HEK293 (cell line): ENCODE results near the gene GNLY.

Source experiments
- CTCF ChIA-PET: fragments of 350-600 bp; formaldehyde crosslinking; extraction: SDS; loops from one replicate; lab custom pipeline; 2021; ENCODE audit warnings: antibody characterized with exemption; lab: Yijun Ruan, JAX
- POLR2A ChIA-PET: fragments of 300-600 bp; formaldehyde crosslinking; extraction: SDS; loops from one replicate; lab custom pipeline; 2020; ENCODE audit warnings: antibody characterized with exemption, inconsistent platforms; lab: Yijun Ruan, JAX
- H3K27ac ChIP-seq: fragments of 200-500 bp; sonication (Bioruptor generic); 2 replicates; pipeline ENCODE4 v1.5.1; 2014; ENCODE audit warnings: low read depth, low read length, control low read depth, inconsistent platforms; ENCODE audit errors: extremely low read depth
- H3K36me3 ChIP-seq, 2 experiments: fragments of 200-500 bp in 1 of 2; sonication (Bioruptor generic) in 1 of 2; 1 replicate in 1 of 2; 2 replicates in 1 of 2; pipeline ENCODE4 v1.5.1; 2014 to 2017; ENCODE audit warnings: inconsistent platforms in 2 of 2, low read length in 2 of 2; ENCODE audit not compliant: control insufficient read depth in 2 of 2, insufficient read depth in 1 of 2
- H3K4me1 ChIP-seq: fragments of 200-500 bp; sonication (Bioruptor generic); 2 replicates; pipeline ENCODE4 v1.5.1; 2014; ENCODE audit warnings: mild to moderate bottlenecking, low read length, inconsistent platforms; ENCODE audit not compliant: control insufficient read depth, insufficient read depth
- H3K4me3 ChIP-seq: 2 replicates; pipeline ENCODE4 v1.5.1; 2011; ENCODE audit warnings: low read depth, mild to moderate bottlenecking, control low read depth, low read length, moderate library complexity
- H3K9me3 ChIP-seq: fragments of 200-500 bp; sonication (Bioruptor generic); 2 replicates; pipeline ENCODE4 v1.5.1; 2014; ENCODE audit warnings: low read depth, low read length, inconsistent platforms; ENCODE audit not compliant: control insufficient read depth, insufficient read depth
- IKZF3 ChIP-seq: fragments of 450-650 bp; IDR thresholded peaks from 2 replicates; pipeline ENCODE4 v1.5.0; 2018; ENCODE audit warnings: missing biosample characterization, mild to moderate bottlenecking, missing genetic modification characterization, moderate library complexity
- SP3 ChIP-seq: fragments of 450-650 bp; formaldehyde crosslinking; IDR thresholded peaks from 2 replicates; pipeline ENCODE4 v1.5.1; 2016; ENCODE audit warnings: missing biosample characterization, missing genetic modification characterization
- ZNF169 ChIP-seq: fragments of 450-650 bp; formaldehyde crosslinking; IDR thresholded peaks from 2 replicates; pipeline ENCODE4 v1.5.1; 2016; ENCODE audit warnings: missing biosample characterization, missing genetic modification characterization
- ZNF223 ChIP-seq: fragments of 450-650 bp; formaldehyde crosslinking; IDR thresholded peaks from 2 replicates; pipeline ENCODE4 v1.5.1; 2016; ENCODE audit warnings: missing biosample characterization, missing genetic modification characterization
- ZNF248 ChIP-seq: fragments of 450-650 bp; formaldehyde crosslinking; IDR thresholded peaks from 2 replicates; pipeline ENCODE4 v1.5.1; 2017; ENCODE audit warnings: missing biosample characterization, missing genetic modification characterization
- ZNF324 ChIP-seq: fragments of 450-650 bp; formaldehyde crosslinking; IDR thresholded peaks from 2 replicates; pipeline ENCODE4 v1.5.1; 2016; ENCODE audit warnings: missing biosample characterization, missing genetic modification characterization
- ZNF335 ChIP-seq: fragments of 450-650 bp; formaldehyde crosslinking; conservative IDR thresholded peaks from 2 replicates; pipeline ENCODE4 v1.5.1; 2016; ENCODE audit warnings: missing biosample characterization, missing genetic modification characterization
- ZNF37A ChIP-seq: fragments of 450-650 bp; IDR thresholded peaks from 2 replicates; pipeline ENCODE4 v1.5.1; 2018; ENCODE audit warnings: missing biosample characterization, missing genetic modification characterization
- ZNF423 ChIP-seq: fragments of 450-650 bp; formaldehyde crosslinking; IDR thresholded peaks from 2 replicates; pipeline ENCODE4 v1.5.1; 2016; ENCODE audit warnings: missing biosample characterization, missing genetic modification characterization
- ZNF426 ChIP-seq: fragments of 450-650 bp; formaldehyde crosslinking; IDR thresholded peaks from 2 replicates; pipeline ENCODE4 v1.5.1; 2017; ENCODE audit warnings: missing biosample characterization, missing genetic modification characterization, mild to moderate bottlenecking, inconsistent platforms, moderate library complexity
- ZNF558 ChIP-seq: fragments of 450-650 bp; formaldehyde crosslinking; IDR thresholded peaks from 2 replicates; pipeline ENCODE4 v1.5.1; 2016; ENCODE audit warnings: missing biosample characterization, missing genetic modification characterization
- ZNF623 ChIP-seq: fragments of 450-650 bp; formaldehyde crosslinking; IDR thresholded peaks from 2 replicates; pipeline ENCODE4 v1.5.1; 2016; ENCODE audit warnings: missing biosample characterization, missing genetic modification characterization
- ZNF701 ChIP-seq: fragments of 450-650 bp; formaldehyde crosslinking; IDR thresholded peaks from 2 replicates; pipeline ENCODE4 v1.5.1; 2016; ENCODE audit warnings: missing biosample characterization, missing genetic modification characterization
- TF ChIP-seq, protein P1 (sequence below): fragments of 450-650 bp; formaldehyde crosslinking; IDR thresholded peaks from 2 replicates; pipeline ENCODE4 v1.5.1; 2016; ENCODE audit warnings: missing biosample characterization, missing genetic modification characterization, low read depth
- TF ChIP-seq, protein P2 (sequence below): fragments of 450-650 bp; formaldehyde crosslinking; IDR thresholded peaks from 2 replicates; pipeline ENCODE4 v1.5.1; 2016; ENCODE audit warnings: missing biosample characterization, missing genetic modification characterization
- TF ChIP-seq, protein P3 (sequence below): fragments of 450-650 bp; formaldehyde crosslinking; IDR thresholded peaks from 2 replicates; pipeline ENCODE4 v1.5.1; 2016; ENCODE audit warnings: missing biosample characterization, missing genetic modification characterization
- TF ChIP-seq, protein P4 (sequence below): fragments of 450-650 bp; formaldehyde crosslinking; IDR thresholded peaks from 2 replicates; pipeline ENCODE4 v1.5.1; 2016; ENCODE audit warnings: missing biosample characterization, missing genetic modification characterization
- TF ChIP-seq, protein P5 (sequence below): fragments of 450-650 bp; formaldehyde crosslinking; conservative IDR thresholded peaks from 2 replicates; pipeline ENCODE4 v1.5.1; 2016; ENCODE audit warnings: low read depth, missing biosample characterization, missing genetic modification characterization

GNLY gene

DNA sequence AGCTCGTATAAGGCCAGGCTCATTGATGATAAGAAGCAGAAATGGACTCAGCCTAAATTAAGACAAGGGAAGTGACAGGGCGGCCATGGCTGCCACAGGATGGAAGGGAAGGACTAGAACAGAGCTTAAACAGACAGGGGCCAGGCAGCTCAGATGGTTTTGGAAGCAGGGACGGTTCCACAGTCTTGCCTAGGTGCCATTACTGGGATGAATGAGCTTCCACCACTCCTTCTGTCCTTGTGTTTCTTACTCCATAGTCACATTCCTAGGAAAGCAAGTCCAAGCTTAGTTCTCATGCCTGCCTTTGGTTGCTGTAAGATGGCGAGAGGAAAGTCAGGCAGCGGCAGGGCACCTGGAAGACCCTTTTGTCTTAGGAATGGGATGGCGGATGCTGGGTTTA is 11.9 kb downstream of the GNLY start:
- POLR2A ChIA-PET = interaction anchor here (0.6 kb wide), 1 partner anchor 143 kb away, joined by 3 read pairs; no protein-coding TSS in a partner anchor
- CTCF ChIA-PET = interaction anchor here (0.7 to 7.1 kb wide), 13 partner anchors 9 to 122 kb away, joined by 3 to 54 read pairs (median 6); partner anchors contain the start of gene GNLY

DNA sequence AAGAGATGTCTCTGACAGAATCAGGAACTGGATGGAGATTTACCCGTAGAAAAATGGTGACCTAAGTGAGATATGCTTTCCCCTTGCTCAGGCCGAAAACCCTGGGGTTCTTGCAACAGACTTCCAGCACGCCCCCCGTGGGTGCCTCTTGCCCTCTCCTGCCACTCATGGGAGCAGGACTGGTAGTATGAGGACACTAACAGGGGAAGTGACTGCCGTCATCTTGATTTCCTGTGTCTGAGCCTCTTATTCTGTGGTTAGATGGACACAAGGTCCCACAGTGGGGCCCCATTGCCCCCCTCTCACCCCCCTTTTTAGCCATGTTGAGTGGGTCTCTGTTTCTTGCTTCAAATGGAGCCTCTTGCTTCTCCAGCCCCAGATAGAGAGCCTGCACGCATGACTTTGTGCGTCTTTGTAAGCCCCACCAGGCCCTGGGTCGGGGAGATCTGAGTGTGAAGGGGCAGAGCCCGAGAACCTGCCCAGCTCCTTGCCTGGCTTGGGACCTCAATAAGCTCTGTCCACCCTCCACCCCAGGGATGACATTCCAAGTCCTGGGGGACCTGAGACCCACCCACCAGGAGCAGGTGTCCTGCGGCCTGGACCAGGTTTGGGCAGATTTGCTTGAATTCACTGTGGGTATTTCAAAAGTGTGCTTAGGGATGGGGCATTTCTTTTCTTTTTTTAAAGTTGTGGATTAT is 12.6 kb downstream of the GNLY start:
- no peak overlapping the region for H3K27ac ChIP-seq
- TF ChIP-seq, protein P1, sequence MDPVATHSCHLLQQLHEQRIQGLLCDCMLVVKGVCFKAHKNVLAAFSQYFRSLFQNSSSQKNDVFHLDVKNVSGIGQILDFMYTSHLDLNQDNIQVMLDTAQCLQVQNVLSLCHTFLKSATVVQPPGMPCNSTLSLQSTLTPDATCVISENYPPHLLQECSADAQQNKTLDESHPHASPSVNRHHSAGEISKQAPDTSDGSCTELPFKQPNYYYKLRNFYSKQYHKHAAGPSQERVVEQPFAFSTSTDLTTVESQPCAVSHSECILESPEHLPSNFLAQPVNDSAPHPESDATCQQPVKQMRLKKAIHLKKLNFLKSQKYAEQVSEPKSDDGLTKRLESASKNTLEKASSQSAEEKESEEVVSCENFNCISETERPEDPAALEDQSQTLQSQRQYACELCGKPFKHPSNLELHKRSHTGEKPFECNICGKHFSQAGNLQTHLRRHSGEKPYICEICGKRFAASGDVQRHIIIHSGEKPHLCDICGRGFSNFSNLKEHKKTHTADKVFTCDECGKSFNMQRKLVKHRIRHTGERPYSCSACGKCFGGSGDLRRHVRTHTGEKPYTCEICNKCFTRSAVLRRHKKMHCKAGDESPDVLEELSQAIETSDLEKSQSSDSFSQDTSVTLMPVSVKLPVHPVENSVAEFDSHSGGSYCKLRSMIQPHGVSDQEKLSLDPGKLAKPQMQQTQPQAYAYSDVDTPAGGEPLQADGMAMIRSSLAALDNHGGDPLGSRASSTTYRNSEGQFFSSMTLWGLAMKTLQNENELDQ (tag by site-specific recombination) = no peak
- TF ChIP-seq, protein P2, sequence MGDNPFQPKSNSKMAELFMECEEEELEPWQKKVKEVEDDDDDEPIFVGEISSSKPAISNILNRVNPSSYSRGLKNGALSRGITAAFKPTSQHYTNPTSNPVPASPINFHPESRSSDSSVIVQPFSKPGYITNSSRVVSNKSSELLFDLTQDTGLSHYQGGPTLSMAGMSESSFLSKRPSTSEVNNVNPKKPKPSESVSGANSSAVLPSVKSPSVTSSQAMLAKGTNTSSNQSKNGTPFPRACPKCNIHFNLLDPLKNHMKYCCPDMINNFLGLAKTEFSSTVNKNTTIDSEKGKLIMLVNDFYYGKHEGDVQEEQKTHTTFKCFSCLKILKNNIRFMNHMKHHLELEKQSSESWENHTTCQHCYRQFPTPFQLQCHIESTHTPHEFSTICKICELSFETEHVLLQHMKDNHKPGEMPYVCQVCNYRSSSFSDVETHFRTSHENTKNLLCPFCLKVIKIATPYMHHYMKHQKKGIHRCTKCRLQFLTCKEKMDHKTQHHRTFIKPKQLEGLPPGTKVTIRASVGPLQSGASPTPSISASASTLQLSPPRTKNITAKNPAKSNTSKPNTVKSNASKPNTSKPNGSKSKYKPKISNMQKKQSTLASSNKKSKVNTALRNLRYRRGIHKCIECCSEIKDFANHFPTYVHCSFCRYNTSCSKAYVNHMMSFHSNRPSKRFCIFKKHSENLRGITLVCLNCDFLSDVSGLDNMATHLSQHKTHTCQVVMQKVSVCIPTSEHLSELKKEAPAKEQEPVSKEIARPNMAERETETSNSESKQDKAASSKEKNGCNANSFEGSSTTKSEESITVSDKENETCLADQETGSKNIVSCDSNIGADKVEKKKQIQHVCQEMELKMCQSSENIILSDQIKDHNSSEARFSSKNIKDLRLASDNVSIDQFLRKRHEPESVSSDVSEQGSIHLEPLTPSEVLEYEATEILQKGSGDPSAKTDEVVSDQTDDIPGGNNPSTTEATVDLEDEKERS (tag by site-specific recombination) = no peak
- no peak for TF ChIP-seq ZNF423 (tag by site-specific recombination)
- no peak for TF ChIP-seq IKZF3
- TF ChIP-seq ZNF169 (tag by site-specific recombination) = no peak
- TF ChIP-seq, protein P3, sequence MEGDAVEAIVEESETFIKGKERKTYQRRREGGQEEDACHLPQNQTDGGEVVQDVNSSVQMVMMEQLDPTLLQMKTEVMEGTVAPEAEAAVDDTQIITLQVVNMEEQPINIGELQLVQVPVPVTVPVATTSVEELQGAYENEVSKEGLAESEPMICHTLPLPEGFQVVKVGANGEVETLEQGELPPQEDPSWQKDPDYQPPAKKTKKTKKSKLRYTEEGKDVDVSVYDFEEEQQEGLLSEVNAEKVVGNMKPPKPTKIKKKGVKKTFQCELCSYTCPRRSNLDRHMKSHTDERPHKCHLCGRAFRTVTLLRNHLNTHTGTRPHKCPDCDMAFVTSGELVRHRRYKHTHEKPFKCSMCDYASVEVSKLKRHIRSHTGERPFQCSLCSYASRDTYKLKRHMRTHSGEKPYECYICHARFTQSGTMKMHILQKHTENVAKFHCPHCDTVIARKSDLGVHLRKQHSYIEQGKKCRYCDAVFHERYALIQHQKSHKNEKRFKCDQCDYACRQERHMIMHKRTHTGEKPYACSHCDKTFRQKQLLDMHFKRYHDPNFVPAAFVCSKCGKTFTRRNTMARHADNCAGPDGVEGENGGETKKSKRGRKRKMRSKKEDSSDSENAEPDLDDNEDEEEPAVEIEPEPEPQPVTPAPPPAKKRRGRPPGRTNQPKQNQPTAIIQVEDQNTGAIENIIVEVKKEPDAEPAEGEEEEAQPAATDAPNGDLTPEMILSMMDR = no peak
- no peak for TF ChIP-seq ZNF37A
- TF ChIP-seq, protein P4, sequence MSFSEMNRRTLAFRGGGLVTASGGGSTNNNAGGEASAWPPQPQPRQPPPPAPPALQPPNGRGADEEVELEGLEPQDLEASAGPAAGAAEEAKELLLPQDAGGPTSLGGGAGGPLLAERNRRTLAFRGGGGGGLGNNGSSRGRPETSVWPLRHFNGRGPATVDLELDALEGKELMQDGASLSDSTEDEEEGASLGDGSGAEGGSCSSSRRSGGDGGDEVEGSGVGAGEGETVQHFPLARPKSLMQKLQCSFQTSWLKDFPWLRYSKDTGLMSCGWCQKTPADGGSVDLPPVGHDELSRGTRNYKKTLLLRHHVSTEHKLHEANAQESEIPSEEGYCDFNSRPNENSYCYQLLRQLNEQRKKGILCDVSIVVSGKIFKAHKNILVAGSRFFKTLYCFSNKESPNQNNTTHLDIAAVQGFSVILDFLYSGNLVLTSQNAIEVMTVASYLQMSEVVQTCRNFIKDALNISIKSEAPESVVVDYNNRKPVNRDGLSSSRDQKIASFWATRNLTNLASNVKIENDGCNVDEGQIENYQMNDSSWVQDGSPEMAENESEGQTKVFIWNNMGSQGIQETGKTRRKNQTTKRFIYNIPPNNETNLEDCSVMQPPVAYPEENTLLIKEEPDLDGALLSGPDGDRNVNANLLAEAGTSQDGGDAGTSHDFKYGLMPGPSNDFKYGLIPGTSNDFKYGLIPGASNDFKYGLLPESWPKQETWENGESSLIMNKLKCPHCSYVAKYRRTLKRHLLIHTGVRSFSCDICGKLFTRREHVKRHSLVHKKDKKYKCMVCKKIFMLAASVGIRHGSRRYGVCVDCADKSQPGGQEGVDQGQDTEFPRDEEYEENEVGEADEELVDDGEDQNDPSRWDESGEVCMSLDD (tag by site-specific recombination) = no peak
- no peak for TF ChIP-seq ZNF623 (tag by site-specific recombination)
- no peak for TF ChIP-seq ZNF426 (tag by site-specific recombination)
- TF ChIP-seq ZNF223 (tag by site-specific recombination) = no peak
- no peak for TF ChIP-seq SP3 (tag by site-specific recombination)
- no peak for TF ChIP-seq ZNF558
- TF ChIP-seq, protein P5, sequence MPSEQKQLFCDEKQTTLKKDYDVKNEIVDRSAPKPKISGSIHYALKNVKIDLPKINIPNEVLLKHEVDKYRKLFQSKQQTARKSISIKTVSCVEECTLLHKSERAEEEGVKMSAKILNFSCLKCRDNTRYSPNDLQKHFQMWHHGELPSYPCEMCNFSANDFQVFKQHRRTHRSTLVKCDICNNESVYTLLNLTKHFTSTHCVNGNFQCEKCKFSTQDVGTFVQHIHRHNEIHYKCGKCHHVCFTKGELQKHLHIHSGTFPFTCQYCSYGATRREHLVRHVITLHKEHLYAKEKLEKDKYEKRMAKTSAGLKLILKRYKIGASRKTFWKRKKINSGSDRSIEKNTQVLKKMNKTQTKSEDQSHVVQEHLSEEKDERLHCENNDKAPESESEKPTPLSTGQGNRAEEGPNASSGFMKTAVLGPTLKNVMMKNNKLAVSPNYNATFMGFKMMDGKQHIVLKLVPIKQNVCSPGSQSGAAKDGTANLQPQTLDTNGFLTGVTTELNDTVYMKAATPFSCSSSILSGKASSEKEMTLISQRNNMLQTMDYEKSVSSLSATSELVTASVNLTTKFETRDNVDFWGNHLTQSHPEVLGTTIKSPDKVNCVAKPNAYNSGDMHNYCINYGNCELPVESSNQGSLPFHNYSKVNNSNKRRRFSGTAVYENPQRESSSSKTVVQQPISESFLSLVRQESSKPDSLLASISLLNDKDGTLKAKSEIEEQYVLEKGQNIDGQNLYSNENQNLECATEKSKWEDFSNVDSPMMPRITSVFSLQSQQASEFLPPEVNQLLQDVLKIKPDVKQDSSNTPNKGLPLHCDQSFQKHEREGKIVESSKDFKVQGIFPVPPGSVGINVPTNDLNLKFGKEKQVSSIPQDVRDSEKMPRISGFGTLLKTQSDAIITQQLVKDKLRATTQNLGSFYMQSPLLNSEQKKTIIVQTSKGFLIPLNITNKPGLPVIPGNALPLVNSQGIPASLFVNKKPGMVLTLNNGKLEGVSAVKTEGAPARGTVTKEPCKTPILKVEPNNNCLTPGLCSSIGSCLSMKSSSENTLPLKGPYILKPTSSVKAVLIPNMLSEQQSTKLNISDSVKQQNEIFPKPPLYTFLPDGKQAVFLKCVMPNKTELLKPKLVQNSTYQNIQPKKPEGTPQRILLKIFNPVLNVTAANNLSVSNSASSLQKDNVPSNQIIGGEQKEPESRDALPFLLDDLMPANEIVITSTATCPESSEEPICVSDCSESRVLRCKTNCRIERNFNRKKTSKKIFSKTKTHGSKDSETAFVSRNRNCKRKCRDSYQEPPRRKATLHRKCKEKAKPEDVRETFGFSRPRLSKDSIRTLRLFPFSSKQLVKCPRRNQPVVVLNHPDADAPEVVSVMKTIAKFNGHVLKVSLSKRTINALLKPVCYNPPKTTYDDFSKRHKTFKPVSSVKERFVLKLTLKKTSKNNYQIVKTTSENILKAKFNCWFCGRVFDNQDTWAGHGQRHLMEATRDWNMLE = no peak
- TF ChIP-seq ZNF324 (tag by site-specific recombination) = no peak
- TF ChIP-seq, all 188 proteins: peak for 0
- Histone ChIP-seq H3K9me3 (no peaks in the 10 kb centered on the region), H3K36me3 (no peaks in the 10 kb centered on the region), H3K4me3 (no peak overlapping the region), H3K4me1 (no peaks in the 10 kb centered on the region; the same call in 1 of the 2 replicates)
- ChIA-PET CTCF (interaction anchor here (0.7 to 7.1 kb wide), 22 partner anchors 9 to 318 kb away, joined by 3 to 54 read pairs (median 5); partner anchors contain the start of gene GNLY), POLR2A (interaction anchor here (0.6 kb wide), 1 partner anchor 143 kb away, joined by 3 read pairs; no protein-coding TSS in a partner anchor)

More for the DNA sequence above, 11.9 kb downstream of the GNLY start:
- TF ChIP-seq ZNF335 (tag by site-specific recombination) = 0 out of 2 replicates have a peak, but pooled peaks have one; percentile 5
- TF ChIP-seq ZNF701 = no peak
- TF ChIP-seq ZNF248 = no peak
- TF ChIP-seq, all 188 proteins: peak for 1
- H3K4me1 ChIP-seq = no peaks in the 10 kb centered on the region; the same call in 1 of the 2 replicates
- no peak overlapping the region for H3K4me3 ChIP-seq
- H3K36me3 ChIP-seq = no peaks in the 10 kb centered on the region
- H3K27ac ChIP-seq = no peak overlapping the region
- no peaks in the 10 kb centered on the region for H3K9me3 ChIP-seq
